GM21367 (cell line): Measurements from ENCODE around the gene ARID3B.
"Not testable (repeated sequence)": the region's sequence is repeated elsewhere in the genome, so short reads cannot be mapped to it uniquely, and the experiment has no call there.

Source experiments
- ATAC-seq: cut with Tn5 transposase; IDR thresholded peaks from one replicate; pipeline ENCODE4 v1.9.1; 2021; ENCODE audit not compliant: unreplicated experiment

ARID3B gene

GRCh38 chr15:74531144-74531811 is 9.7 kb upstream of the ARID3B start:
- ATAC-seq, result no peak

GRCh38 chr15:74535388-74536084 is 5.5 kb upstream of the ARID3B start:
- ATAC-seq, result no peak

GRCh38 chr15:74537736-74538135 is 3.3 kb upstream of the ARID3B start:
- ATAC-seq, result no peak

GRCh38 chr15:74539521-74539920 is 1.5 kb upstream of the ARID3B start:
- ATAC-seq, result not testable (repeated sequence)

- peak; percentile 4 for ATAC-seq
Observed at GRCh38 chr15:74540161-74540760, 759 bp upstream of the ARID3B start.

- ATAC-seq, result no peak
Observed at GRCh38 chr15:74541494-74542165, 610 bp downstream of the ARID3B start.

GRCh38 chr15:74542166-74543042 is 1.4 kb downstream of the ARID3B start:
- no peak for ATAC-seq

GRCh38 chr15:74543043-74543422 is 2.0 kb downstream of the ARID3B start:
- ATAC-seq, result no peak

- ATAC-seq, result no peak
Observed at GRCh38 chr15:74543583-74543982, 2.6 kb downstream of the ARID3B start.

- no peak for ATAC-seq
Observed at GRCh38 chr15:74545086-74545485, 4.1 kb downstream of the ARID3B start.

- ATAC-seq, result peak; percentile 37
Observed at GRCh38 chr15:74545776-74546656, 5.0 kb downstream of the ARID3B start.

- no peak for ATAC-seq
Observed at GRCh38 chr15:74547616-74548015, 6.6 kb downstream of the ARID3B start.

- ATAC-seq, result no peak
Observed at GRCh38 chr15:74548241-74548640, 7.2 kb downstream of the ARID3B start.

- ATAC-seq, result no peak
Observed at GRCh38 chr15:74549816-74550215, 8.8 kb downstream of the ARID3B start.

- ATAC-seq, result no peak
Observed at GRCh38 chr15:74551714-74552113, 10.7 kb downstream of the ARID3B start.

GRCh38 chr15:74552773-74553441 is 11.9 kb downstream of the ARID3B start:
- no peak for ATAC-seq

GRCh38 chr15:74555192-74555591 is 14.2 kb downstream of the ARID3B start:
- no peak for ATAC-seq

- ATAC-seq, result no peak
Observed at GRCh38 chr15:74558706-74559105, 17.7 kb downstream of the ARID3B start.

GRCh38 chr15:74563442-74563841 is 22.4 kb downstream of the ARID3B start:
- no peak for ATAC-seq
